Ascending aorta (tissue), 2 donors: ENCODE results near the gene DIAPH2. TPM values are rescaled to one million over a fixed set of nuclear protein-coding genes. Genes with fewer than 3 reads are reported as not detected.
A peak's percentile ranks its signal among the peaks of the same experiment; 100 is the strongest.
"Not testable (repeated sequence)": the region's sequence is repeated elsewhere in the genome, so short reads cannot be mapped to it uniquely, and the experiment has no call there.

Experiments
- DNase-seq, 2 donors: peaks; one replicate each; pipeline ENCODE4 v3.0.0-alpha.2; 2019; ENCODE audit warnings: low spot score in 2 of 2
- H3K27ac ChIP-seq, 2 donors: fragments of 200-600 bp; sonication (generic); one replicate each; pipeline ENCODE4 v1.5.1; 2016 to 2017; ENCODE audit warnings: mild to moderate bottlenecking in 1 of 2
- H3K27me3 ChIP-seq: fragments of 200-600 bp; sonication (generic); one replicate; pipeline ENCODE4 v1.5.1; 2017
- H3K36me3 ChIP-seq, 2 donors: fragments of 200-600 bp; sonication (generic); one replicate each; pipeline ENCODE4 v1.5.1; 2016
- H3K4me1 ChIP-seq, 2 donors: fragments of 200-600 bp; sonication (generic); one replicate each; pipeline ENCODE4 v1.5.1; 2016 to 2017; ENCODE audit warnings: mild to moderate bottlenecking in 1 of 2
- H3K4me3 ChIP-seq, 2 donors: fragments of 200-600 bp; sonication (generic); one replicate each; pipeline ENCODE4 v1.5.1; 2016 to 2017; ENCODE audit warnings: mild to moderate bottlenecking in 1 of 2
- H3K9me3 ChIP-seq, 2 donors: fragments of 200-600 bp; sonication (generic); one replicate each; pipeline ENCODE4 v1.5.1; 2016
- CTCF ChIP-seq, 3 experiments: fragments of 200-600 bp in 2 of 3; fragments of 450-650 bp in 1 of 3; sonication (generic) in 2 of 3; IDR thresholded peaks; one replicate each; pipeline ENCODE4 v1.5.1; 2016 to 2019; ENCODE audit warnings: antibody characterized with exemption in 3 of 3, mild to moderate bottlenecking in 1 of 3, moderate library complexity in 1 of 3
- intact Hi-C: fragments of 100-400 bp; cut with DNase I; formaldehyde crosslinking; loops from one replicate; pipeline ENCODE4 v1.15.1; 2023
- total RNA-seq: library from RNA; depleted of rRNA; stranded (reverse); fragments of >200 nt; gene quantifications from one replicate; pipeline ENCODE4 v1.1.0, GENCODE V29; 2016

DIAPH2 gene
- total RNA-seq, 1 donor from 2014 or later = 27.9 TPM

- H3K4me1 ChIP-seq = no peaks in the 10 kb centered on the region
- TF ChIP-seq CTCF (IDR thresholded peaks at IDR 0.05) = no peak
- H3K36me3 ChIP-seq = no peaks in the 10 kb centered on the region
- no peaks in the 10 kb centered on the region for H3K9me3 ChIP-seq
- intact Hi-C loops = no loop called here
- H3K27me3 ChIP-seq = no peaks in the 10 kb centered on the region
- no peak overlapping the region for H3K4me3 ChIP-seq
- H3K27ac ChIP-seq = no peak overlapping the region
- no peak for DNase-seq
Observed at GRCh38 chrX:96838537-96838936, 153.9 kb downstream of the DIAPH2 start.

- H3K36me3 ChIP-seq = no peaks in the 10 kb centered on the region
- no peak overlapping the region for H3K27ac ChIP-seq
- no peak for DNase-seq
- H3K9me3 ChIP-seq = no peaks in the 10 kb centered on the region
- H3K4me1 ChIP-seq = no peaks in the 10 kb centered on the region
- no peaks in the 10 kb centered on the region for H3K27me3 ChIP-seq
- H3K4me3 ChIP-seq = no peak overlapping the region
- no peak for TF ChIP-seq CTCF (IDR thresholded peaks at IDR 0.05)
- intact Hi-C loops = no loop called here
Observed at GRCh38 chrX:96841325-96841724, 156.7 kb downstream of the DIAPH2 start.

GRCh38 chrX:96841866-96842265, 157.2 kb downstream of the DIAPH2 start:
- DNase-seq, H3K4me1 ChIP-seq, H3K36me3 ChIP-seq, H3K27ac ChIP-seq, intact Hi-C loops, H3K9me3 ChIP-seq, H3K4me3 ChIP-seq, H3K27me3 ChIP-seq: not testable (repeated sequence)

DNA sequence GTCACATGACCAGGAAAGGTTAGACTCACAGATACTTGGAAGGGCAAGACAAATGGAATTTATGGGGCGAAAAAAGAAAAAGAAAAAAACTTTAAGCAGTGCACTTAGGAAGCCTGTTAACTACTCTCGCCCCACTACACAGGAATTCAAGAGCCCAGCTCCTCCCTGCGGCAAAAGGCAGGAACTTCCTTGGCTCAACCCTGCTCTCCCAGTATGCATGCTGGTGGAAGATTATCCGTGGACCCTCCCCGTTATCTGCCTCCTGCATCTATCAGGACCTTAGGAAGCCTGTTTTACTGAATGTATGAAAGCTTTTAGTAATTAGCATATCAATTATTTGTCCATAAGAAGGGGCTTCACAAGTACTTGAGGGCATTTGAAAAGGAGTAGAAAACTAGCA, 158.9 kb downstream of the DIAPH2 start:
- TF ChIP-seq CTCF (IDR thresholded peaks at IDR 0.05) = peak in 1 of 3 experiments; percentile 6
- no peaks in the 10 kb centered on the region for H3K27me3 ChIP-seq
- no peak for DNase-seq
- H3K27ac ChIP-seq = no peak overlapping the region
- no peaks in the 10 kb centered on the region for H3K4me1 ChIP-seq
- no peak overlapping the region for H3K4me3 ChIP-seq
- no peaks in the 10 kb centered on the region for H3K36me3 ChIP-seq
- intact Hi-C loops = no loop called here
- no peaks in the 10 kb centered on the region for H3K9me3 ChIP-seq

DNA sequence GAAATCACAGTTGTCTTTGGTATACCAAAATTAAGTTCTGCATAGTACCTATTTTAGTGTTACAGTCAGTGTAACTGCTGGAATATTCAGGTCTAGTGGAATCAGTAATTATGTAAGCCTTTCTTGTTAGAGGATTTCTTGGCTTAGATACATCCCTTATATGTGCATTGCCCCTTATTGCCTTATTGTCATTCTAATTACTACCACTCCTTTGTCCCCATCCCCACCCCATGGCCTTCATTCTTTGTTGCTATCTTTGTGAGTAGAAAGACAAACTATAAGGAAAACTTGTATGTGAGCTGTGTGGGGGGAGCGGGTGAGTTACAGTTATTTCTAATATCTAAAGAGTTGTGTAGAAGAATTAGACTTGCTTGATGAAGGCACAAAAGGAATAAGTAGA, 162.2 kb downstream of the DIAPH2 start:
- Histone ChIP-seq H3K9me3 (no peaks in the 10 kb centered on the region), H3K27ac (no peak overlapping the region), H3K4me1 (no peaks in the 10 kb centered on the region), H3K4me3 (no peak overlapping the region), H3K27me3 (no peaks in the 10 kb centered on the region), H3K36me3 (no peaks in the 10 kb centered on the region)
- no peak for TF ChIP-seq CTCF (IDR thresholded peaks at IDR 0.05)
- intact Hi-C loops = no loop called here
- DNase-seq = no peak

GRCh38 chrX:96859422-96859821, 174.8 kb downstream of the DIAPH2 start:
- DNase-seq, intact Hi-C loops, H3K27ac ChIP-seq, H3K4me1 ChIP-seq, H3K9me3 ChIP-seq, H3K4me3 ChIP-seq, H3K36me3 ChIP-seq, H3K27me3 ChIP-seq: not testable (repeated sequence)

- no peaks in the 10 kb centered on the region for H3K9me3 ChIP-seq
- no peak for TF ChIP-seq CTCF (IDR thresholded peaks at IDR 0.05)
- H3K27me3 ChIP-seq = no peaks in the 10 kb centered on the region
- DNase-seq = no peak
- H3K4me3 ChIP-seq = no peak overlapping the region
- no peaks in the 10 kb centered on the region for H3K36me3 ChIP-seq
- no peak overlapping the region for H3K27ac ChIP-seq
- intact Hi-C loops = no loop called here
- no peaks in the 10 kb centered on the region for H3K4me1 ChIP-seq
Observed at GRCh38 chrX:96861218-96861617, 176.6 kb downstream of the DIAPH2 start.
